A204.1 (cell line): ENCODE data around the gene ABCE1.

ENCODE experiments used
- FAIRE-seq: peaks from 2 replicates; lab custom pipeline; 2012; peaks lifted over from hg19 to GRCh38; lab: Jason Lieb, UNC

The ABCE1 gene

GRCh38 chr4:145177906-145178538 is 79.9 kb downstream of the ABCE1 start:
- no peak for FAIRE-seq

DNA sequence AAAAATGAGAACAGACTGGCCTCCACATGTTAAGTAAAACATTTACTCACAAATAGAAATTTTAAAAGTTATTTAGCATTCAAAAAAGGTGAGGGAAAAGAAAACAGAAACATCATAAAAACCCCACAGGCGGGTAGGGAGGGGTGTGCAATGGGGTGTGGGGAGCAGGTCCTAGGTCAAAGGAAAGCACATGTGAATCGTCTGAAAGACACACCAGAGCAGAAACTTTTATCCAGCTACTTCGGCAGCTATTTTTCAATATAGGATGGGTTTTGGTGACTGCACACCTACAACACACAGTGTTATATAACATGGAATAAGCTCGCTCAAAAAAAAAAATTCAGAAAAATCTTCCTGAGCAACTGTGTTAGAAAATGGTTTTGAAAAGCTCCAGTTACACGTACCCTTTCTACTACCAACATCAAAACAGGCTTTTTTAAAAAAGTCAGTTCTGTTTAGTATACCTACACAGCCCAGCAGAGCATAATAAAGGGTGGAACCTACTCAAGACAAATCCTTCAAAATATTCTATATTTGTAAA is 80.7 kb downstream of the ABCE1 start:
- FAIRE-seq, result no peak
